Measurements from ENCODE around the gene RUSC2. TPM values are rescaled to one million over a fixed set of nuclear protein-coding genes. Genes with fewer than 3 reads are reported as not detected.

Gene RUSC2
- total and polyA plus RNA-seq, 2 of the 13 experiments (the other 11 are each of a cell fraction or from before 2014, with no cell fraction given), result 2.8 to 3.3 TPM

DNA sequence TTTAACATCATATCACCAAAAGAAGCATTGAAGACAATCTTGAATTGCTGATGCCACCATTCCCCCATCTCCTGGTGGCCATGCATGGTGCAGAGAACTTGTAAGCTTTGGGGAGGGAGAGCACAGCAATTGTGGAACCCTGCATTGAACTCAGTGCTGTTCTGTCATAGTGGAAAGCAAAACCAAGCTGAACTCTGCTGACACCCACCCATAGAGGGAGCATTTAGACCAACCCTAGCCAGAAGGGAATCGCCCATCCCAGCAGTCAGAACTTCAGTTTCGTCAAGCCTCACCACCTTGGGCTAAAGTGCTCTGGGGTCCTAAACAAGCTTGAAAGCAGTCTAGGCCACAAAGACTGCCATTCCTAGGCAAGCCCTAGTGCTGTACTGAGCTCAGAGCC, 37.4 kb upstream of the RUSC2 start:
- ATAC-seq, result peak; percentile 59
- POLR2A ChIA-PET, result no interaction called here
- TF ChIP-seq STAG1 (CRISPR knock-in tag; IDR thresholded peaks at IDR 0.05) (peak; percentile 15; the same call in 1 of the 2 replicates), ASH2L (IDR thresholded peaks at IDR 0.05; ENCODE audit: insufficient read length, low read depth, low read length) (no peak), NR2F2 (IDR thresholded peaks at IDR 0.05; ENCODE audit: borderline replicate concordance, low read depth) (no peak), SMC3 (IDR thresholded peaks at IDR 0.05; ENCODE audit: low read length) (no peak), ZNF891 (CRISPR knock-in tag; IDR thresholded peaks at IDR 0.05) (no peak)
- TF ChIP-seq, protein P1, sequence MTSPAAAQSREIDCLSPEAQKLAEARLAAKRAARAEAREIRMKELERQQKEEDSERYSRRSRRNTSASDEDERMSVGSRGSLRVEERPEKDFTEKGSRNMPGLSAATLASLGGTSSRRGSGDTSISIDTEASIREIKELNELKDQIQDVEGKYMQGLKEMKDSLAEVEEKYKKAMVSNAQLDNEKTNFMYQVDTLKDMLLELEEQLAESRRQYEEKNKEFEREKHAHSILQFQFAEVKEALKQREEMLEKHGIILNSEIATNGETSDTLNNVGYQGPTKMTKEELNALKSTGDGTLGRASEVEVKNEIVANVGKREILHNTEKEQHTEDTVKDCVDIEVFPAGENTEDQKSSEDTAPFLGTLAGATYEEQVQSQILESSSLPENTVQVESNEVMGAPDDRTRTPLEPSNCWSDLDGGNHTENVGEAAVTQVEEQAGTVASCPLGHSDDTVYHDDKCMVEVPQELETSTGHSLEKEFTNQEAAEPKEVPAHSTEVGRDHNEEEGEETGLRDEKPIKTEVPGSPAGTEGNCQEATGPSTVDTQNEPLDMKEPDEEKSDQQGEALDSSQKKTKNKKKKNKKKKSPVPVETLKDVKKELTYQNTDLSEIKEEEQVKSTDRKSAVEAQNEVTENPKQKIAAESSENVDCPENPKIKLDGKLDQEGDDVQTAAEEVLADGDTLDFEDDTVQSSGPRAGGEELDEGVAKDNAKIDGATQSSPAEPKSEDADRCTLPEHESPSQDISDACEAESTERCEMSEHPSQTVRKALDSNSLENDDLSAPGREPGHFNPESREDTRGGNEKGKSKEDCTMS (CRISPR knock-in tag; conservative IDR thresholded peaks at IDR 0.05), result no peak

GRCh38 chr9:35453786-35454185, 36.1 kb upstream of the RUSC2 start:
- no peak overlapping the region for H3K4me2 ChIP-seq (ENCODE audit: low read depth, low read length)
- in situ Hi-C loops (cut with HindIII; ENCODE audit: extremely low pct_ligation_motif_present, low pct_unique_long_range_greater_than_20kb), result no loop called here
- no peak overlapping the region for H3K9ac ChIP-seq (ENCODE audit: insufficient read depth, low read depth, low read length)
- no peak overlapping the region for H3K27ac ChIP-seq (ENCODE audit: extremely low read length, insufficient read depth, low read length)
- no peak overlapping the region for H3K4me3 ChIP-seq (replicated peaks in 1 of 3; ENCODE audit: insufficient read depth in 1 of 3, low read depth in 2 of 3, low read length in 3 of 3)
- ChIA-PET POLR2A (no interaction called here), CTCF (ENCODE audit: low intra/inter-chr PET ratio, low total read pairs) (no interaction called here)
- H3K36me3 ChIP-seq (replicated peaks in 1 of 2; ENCODE audit: control insufficient read depth in 1 of 2, insufficient read depth in 2 of 2, low read length in 2 of 2), result no peaks in the 10 kb centered on the region
- H3K79me2 ChIP-seq (ENCODE audit: insufficient read depth, low read length), result no peaks in the 10 kb centered on the region
- peaks cover 0 to 3% of the 10 kb centered on the region in 2 experiments; a peak in 1 of 5 replicates for H3K27me3 ChIP-seq (ENCODE audit: control insufficient read depth in 1 of 2, insufficient read depth in 2 of 2, low read length in 2 of 2)
- intact Hi-C loops (cut with micrococcal nuclease; ENCODE audit: unreplicated experiment), result no loop called here
- peak; percentile 30; the same call in 1 of the 3 replicates for ATAC-seq
- no peaks in the 10 kb centered on the region for H3K9me3 ChIP-seq (ENCODE audit: low read length)
- no peak for FAIRE-seq
- peaks cover 10% of the 10 kb centered on the region for H3K4me1 ChIP-seq (ENCODE audit: insufficient read depth, low read length)
- BruUV-seq (replicated peaks), result no TSS peak
- no peaks in the 10 kb centered on the region for H4K20me1 ChIP-seq (ENCODE audit: insufficient read depth, low read length)
- H2AFZ ChIP-seq (ENCODE audit: low read length), result no peak overlapping the region
- DNase-seq (ENCODE audit: low spot score), result no peak
- 0% methylated on average over 1 of the region's 2 CpGs for WGBS (ENCODE audit: low lambda C conversion rate)
- TF ChIP-seq NCOA5 (CRISPR knock-in tag; IDR thresholded peaks at IDR 0.05) (no peak), ZNF678 (CRISPR knock-in tag; IDR thresholded peaks at IDR 0.05) (no peak), AHDC1 (CRISPR knock-in tag; IDR thresholded peaks at IDR 0.05; ENCODE audit: borderline replicate concordance) (no peak), ZNF225 (CRISPR knock-in tag; IDR thresholded peaks at IDR 0.05) (no peak)

More for the DNA sequence above, 37.4 kb upstream of the RUSC2 start:
- Histone ChIP-seq H3K9me3 (ENCODE audit: low read length) (no peaks in the 10 kb centered on the region), H3K79me2 (ENCODE audit: insufficient read depth, low read length) (no peaks in the 10 kb centered on the region), H3K36me3 (replicated peaks in 1 of 2; ENCODE audit: control insufficient read depth in 1 of 2, insufficient read depth in 2 of 2, low read length in 2 of 2) (no peaks in the 10 kb centered on the region), H3K4me1 (ENCODE audit: insufficient read depth, low read length) (peaks cover 16% of the 10 kb centered on the region), H2AFZ (ENCODE audit: low read length) (no peak overlapping the region), H3K4me3 (replicated peaks in 1 of 3; ENCODE audit: insufficient read depth in 1 of 3, low read depth in 2 of 3, low read length in 3 of 3) (no peak overlapping the region), H3K27ac (ENCODE audit: extremely low read length, insufficient read depth, low read length) (no peak overlapping the region), H3K27me3 (ENCODE audit: control insufficient read depth in 1 of 2, insufficient read depth in 2 of 2, low read length in 2 of 2) (peaks cover 0 to 3% of the 10 kb centered on the region in 2 experiments; a peak in 1 of 5 replicates), H4K20me1 (ENCODE audit: insufficient read depth, low read length) (no peaks in the 10 kb centered on the region), H3K9ac (ENCODE audit: insufficient read depth, low read depth, low read length) (no peak overlapping the region), H3K4me2 (ENCODE audit: low read depth, low read length) (no peak overlapping the region)
- no TSS peak for BruUV-seq (replicated peaks)
- WGBS (ENCODE audit: low lambda C conversion rate), result 50% methylated on average over 2 of the region's 2 CpGs
- peak; percentile 55 for FAIRE-seq
- no peak for DNase-seq (ENCODE audit: low spot score)
- CTCF ChIA-PET (ENCODE audit: low intra/inter-chr PET ratio, low total read pairs), result no interaction called here
- in situ Hi-C loops (cut with HindIII; ENCODE audit: extremely low pct_ligation_motif_present, low pct_unique_long_range_greater_than_20kb) (no loop called here), intact Hi-C loops (cut with micrococcal nuclease; ENCODE audit: unreplicated experiment) (no loop called here)
